NCI-H2107 treated with DMSO at 0.1 percent for 48 hours (cell line): ENCODE results near the gene EPHA4.

Experiments used
- DNase-seq: peaks from one replicate; lab custom pipeline; 2025; ENCODE audit not compliant: unreplicated experiment; lab: John Stamatoyannopoulos, UW

Gene EPHA4

DNA sequence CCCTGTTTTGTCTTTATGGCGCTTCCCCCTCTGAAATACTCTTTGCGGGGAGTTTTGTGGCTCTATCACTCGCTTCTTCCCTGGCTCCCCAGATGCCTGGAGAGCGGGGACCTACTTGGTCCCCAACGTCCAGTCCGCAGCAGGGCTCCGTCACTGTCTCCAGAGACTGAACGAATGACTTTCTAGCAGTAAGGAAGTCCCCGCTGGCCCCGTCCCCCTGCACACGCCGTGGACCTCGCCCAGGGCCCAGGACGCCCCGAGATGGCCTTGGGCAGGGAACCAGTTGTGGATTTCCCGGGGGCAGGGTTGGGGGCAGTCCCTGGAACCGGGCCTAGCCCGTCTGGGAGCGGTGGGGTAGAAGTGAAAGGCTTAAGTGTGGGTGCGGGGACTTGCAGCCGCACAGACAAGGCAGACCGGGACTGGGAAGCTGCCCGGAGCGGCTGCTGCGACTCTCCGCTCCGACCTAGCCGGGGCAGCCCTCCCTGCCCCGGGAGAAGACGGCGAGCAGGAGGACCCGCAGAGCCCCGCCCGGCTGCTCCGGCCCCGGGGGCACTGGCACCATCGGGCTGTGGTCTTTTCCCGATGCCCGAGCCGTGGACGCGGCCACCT lies 821 bp upstream of the EPHA4 start:
- DNase-seq, result no peak

DNA sequence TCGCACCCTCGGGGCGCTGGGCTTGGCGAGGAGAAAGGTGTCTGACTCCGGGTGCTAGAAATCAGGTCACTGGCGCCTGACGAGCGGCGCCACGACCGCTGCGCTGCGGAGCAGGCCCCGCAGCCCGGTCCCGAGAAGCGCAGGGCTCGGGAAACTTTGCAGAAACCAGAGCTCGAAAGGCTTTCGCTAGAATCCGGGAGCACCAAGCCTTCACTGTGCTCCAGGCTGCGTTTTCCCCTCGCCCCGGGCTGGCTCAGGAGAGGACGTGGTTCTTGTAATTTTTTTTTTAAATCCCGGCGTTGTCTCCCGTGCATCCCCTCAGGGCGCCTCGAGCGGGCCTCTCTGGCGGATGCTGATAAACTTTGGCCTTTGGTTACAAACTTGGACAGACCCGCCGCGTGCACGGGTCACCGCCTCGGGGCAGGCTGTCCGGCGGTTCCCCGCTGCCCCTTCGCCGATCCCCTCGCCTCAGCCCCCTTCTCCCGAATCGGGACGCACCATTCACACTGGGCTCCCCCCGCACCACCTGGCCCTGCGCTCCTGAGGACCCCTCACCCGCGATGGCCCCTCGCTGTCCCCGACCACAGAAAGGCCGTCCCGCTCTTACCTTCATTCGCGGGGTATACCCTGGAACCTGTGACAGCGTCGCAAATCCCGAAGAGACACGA lies 419 bp downstream of the EPHA4 start:
- DNase-seq, result no peak

DNA sequence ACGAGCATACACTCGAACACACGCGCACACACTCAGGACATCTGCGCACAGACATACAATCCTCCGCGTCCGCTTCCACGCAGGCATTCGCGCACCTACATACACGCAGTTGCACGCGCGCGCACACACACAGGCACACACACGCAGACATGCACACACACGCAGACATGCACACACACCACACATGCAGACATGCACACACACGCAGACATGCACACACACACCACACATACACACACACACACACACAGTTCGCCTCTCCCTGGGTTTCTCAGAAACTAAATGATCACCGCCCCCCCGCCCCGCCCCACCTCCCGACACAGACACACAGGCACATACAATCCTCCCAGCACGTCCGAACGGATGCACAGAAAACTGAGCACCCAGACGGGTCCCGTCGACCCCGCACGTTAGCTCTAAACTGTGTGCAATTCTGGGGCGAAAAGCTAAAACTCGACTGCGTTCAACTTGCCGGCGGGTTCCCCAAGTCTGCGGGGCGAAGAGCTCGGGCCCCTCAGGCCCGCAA lies 1.0 kb downstream of the EPHA4 start:
- no peak for DNase-seq

GRCh38 chr2:221570321-221570935 lies 1.7 kb downstream of the EPHA4 start:
- peak; percentile 65 for DNase-seq

GRCh38 chr2:221569871-221570270 lies 2.2 kb downstream of the EPHA4 start:
- peak; percentile 65 for DNase-seq

- no peak for DNase-seq
Observed at GRCh38 chr2:221569425-221569845, 2.7 kb downstream of the EPHA4 start.

GRCh38 chr2:221568299-221568698 lies 3.8 kb downstream of the EPHA4 start:
- peak; percentile 43 for DNase-seq

- no peak for DNase-seq
Observed at GRCh38 chr2:221567809-221568208, 4.3 kb downstream of the EPHA4 start.

DNA sequence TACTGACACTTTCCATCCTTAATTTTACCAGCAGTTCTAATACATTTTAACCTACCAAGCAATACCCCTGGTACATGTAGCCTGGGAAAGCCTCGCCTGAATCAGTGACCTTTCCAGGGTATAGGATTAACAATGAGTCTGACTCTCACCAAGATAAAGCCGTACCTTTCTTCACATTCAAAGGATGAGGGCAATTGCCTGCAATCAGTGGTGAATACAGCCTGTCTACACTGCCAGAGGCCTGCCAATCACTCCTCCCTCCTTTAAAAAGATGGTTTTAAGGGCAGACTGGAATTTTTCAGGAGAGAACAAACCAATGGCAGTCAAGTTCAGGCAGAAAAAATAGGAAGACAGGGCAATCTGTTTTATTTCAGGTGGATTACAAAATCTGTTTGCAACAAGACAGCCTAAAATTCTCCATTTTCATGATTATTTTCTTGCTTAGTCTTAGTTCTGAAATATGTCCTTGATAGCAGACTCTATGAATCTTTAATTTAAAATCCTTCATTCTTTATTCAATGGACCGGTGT lies 4.8 kb downstream of the EPHA4 start:
- no peak for DNase-seq

DNA sequence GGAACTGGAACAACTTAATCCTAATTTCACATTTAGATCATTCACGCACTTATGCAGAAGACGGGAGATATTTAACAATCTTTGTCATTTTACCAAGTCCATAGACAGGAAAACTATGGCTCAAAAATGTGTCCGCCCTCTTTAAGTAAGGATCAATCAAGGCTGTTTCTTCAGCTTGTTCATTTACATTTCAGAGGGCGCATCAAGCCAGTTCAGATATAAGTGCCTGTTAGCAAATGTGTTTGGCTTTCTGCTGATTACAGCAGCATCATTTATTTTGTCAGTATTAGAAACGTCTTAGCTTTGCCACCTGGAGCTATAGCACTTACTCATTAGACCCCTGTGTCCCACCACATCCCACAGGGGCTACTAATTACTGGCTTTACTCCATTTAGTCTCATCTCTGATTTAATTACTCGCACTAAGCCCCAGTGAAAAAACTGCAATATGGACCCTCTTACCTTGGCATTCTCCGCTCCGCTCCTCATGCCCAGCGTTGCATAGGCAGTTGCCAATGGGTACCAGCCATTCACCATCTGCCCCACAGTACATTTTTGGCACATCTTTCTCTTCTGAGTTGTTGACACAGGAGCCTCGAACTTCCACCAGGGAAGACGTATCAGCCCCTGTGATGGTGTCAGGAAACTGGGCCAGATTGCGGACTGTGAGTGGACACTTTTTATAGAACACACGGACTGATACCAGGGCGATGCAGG lies 8.7 kb downstream of the EPHA4 start:
- no peak for DNase-seq

DNA sequence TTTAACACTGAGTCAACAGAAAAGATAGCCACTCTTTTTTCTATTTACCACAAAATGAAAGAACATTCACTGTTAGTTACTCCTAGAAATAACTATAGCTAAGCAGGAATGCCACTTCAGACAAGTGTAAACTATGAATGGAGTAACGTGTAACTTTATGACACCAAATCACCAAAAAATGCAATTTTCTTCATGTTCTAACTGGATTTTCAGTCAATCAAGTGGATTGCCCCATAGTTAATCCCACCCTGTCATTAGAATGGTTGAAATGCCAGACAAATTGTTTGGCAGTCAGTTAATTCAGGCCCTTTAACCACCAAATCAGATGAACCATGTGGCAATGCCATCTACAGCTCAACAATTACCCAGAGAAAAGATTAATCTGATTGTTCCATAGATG lies 9.9 kb downstream of the EPHA4 start:
- no peak for DNase-seq

- no peak for DNase-seq
Observed at GRCh38 chr2:221561770-221562169, 10.3 kb downstream of the EPHA4 start.

DNA sequence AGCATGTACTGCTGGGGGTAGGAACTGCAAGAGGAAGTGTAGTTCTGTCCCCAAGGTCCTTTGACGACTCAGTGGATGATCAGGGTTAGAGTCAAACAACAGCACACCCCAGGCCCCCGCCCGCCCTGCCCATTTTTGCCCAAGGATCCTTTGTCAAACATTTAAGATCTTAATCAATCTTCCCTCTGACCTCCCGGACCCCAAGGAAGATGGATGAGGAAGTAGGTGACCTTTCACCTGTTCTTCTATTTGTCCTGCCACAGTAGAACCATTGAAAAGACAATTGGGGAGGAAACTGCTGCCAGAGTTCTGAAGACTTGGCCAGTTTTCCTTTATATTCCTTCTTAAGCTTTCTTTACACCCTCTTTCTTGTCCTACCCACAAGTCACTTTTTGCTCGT lies 12.1 kb downstream of the EPHA4 start:
- no peak for DNase-seq

DNA sequence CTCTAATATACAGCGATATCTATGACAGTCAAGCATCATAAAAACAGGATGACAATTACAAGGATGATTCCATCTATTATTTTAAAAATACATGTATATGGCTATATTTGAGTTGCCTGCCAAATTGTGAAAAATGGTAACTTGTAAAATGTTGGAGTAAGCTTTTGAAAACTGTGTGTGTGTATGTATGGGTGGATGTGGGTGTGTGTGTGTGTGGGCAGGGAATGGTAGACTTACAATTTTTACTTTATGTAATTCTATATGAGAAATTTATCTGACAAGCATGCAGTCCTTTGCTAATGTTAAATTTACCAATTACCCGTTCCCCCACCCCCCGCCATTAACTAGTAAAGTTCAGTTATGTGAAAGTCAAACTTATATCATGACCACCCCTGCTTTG lies 14.0 kb downstream of the EPHA4 start:
- no peak for DNase-seq

- no peak for DNase-seq
Observed at GRCh38 chr2:221555494-221555846, 16.6 kb downstream of the EPHA4 start.

GRCh38 chr2:221554769-221555493 lies 17.2 kb downstream of the EPHA4 start:
- no peak for DNase-seq

GRCh38 chr2:221553333-221553732 lies 18.8 kb downstream of the EPHA4 start:
- no peak for DNase-seq

GRCh38 chr2:221552291-221552690 lies 19.8 kb downstream of the EPHA4 start:
- peak; percentile 65 for DNase-seq

DNA sequence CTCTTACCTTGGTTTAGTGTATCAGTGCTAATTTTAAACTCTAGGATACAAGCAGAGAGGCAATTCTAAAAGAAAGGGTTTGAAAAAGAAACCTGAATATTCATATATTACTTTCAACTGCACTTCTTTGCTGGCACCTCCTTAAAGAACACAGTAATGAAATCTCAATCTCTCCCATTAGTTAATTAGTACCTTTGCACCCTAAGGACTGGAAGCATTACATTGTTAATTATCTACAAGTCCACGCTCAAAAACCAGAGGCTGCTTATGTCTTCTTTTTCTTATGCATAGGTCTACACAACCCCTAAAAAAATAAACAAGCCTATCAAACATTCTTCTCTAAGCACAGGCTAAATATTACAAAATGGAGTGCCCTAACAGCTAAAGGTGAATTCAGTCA lies 20.2 kb downstream of the EPHA4 start:
- no peak for DNase-seq

DNA sequence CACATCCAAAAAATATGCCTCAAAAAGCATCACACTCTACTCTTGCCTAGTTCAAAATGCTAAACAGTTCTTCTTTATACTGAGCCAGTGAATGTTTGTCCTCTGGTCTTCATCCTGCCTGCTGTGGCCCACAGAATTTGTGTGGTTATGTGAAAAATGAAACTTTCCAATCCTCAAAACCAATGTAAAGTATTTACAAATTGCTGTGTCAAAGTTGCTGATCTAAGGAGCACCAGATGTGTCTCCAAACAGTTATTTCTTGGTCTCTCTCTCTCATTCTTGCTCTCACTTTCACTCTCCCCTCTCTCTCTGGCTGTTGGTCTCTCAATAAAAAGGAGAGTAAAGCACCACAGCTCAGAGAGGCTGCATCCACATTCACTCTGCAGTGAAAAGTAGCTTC lies 23.0 kb downstream of the EPHA4 start:
- no peak for DNase-seq
